Spinal cord (tissue), 10 donors: ENCODE data around the gene C2orf68. TPM values are rescaled to one million over a fixed set of nuclear protein-coding genes. Genes with fewer than 3 reads are reported as not detected.

ENCODE experiments used
- DNase-seq, 6 donors: peaks; one replicate each; pipeline versions ENCODE4 v3.0.0 to v3.0.0-alpha.2; 2013 to 2015; ENCODE audit warnings: low spot score in 6 of 6, low read depth in 4 of 6
- H3K27ac ChIP-seq: one replicate; pipeline ENCODE4 v1.5.1; 2013; ENCODE audit warnings: low read depth, low read length, control low read depth
- H3K27me3 ChIP-seq: one replicate; pipeline ENCODE4 v1.6.1; 2013; ENCODE audit warnings: low read length; ENCODE audit not compliant: control insufficient read depth, insufficient read depth
- H3K36me3 ChIP-seq: one replicate; pipeline ENCODE4 v1.6.1; 2013; ENCODE audit warnings: low read length; ENCODE audit not compliant: control insufficient read depth, insufficient read depth
- H3K4me1 ChIP-seq: one replicate; pipeline ENCODE4 v1.6.1; 2013; ENCODE audit warnings: low read length; ENCODE audit not compliant: control insufficient read depth, insufficient read depth
- H3K4me3 ChIP-seq: one replicate; pipeline ENCODE4 v1.5.1; 2013; ENCODE audit warnings: low read depth, low read length, control low read depth
- H3K9me3 ChIP-seq: one replicate; pipeline ENCODE4 v1.6.1; 2013; ENCODE audit warnings: low read length; ENCODE audit not compliant: control insufficient read depth, insufficient read depth
- WGBS: methylation state at CpG from one replicate; pipeline ENCODE4 v1.1.5; 2013; ENCODE audit warnings: missing lambda C conversion rate; ENCODE audit not compliant: insufficient coverage; 5-methylcytosine and 5-hydroxymethylcytosine counted together
- polyA plus RNA-seq, 2 donors: library from polyadenylated mRNA; unstranded; fragments of 120-200 nt; gene quantifications; one replicate each; pipeline ENCODE4 v1.2.1, GENCODE V29; 2013; ENCODE audit not compliant: insufficient read length in 2 of 2
- small RNA-seq: library from RNA; depleted of rRNA; stranded (forward); fragments of <200 nt; gene quantifications from one replicate; pipeline ENCODE3, GENCODE V24; 2014; ENCODE audit warnings: low replicate concordance
- total RNA-seq, 2 donors: library from RNA; depleted of rRNA in 1 of 2; stranded (reverse); fragments of 120-200 nt in 1 of 2; fragments of >200 nt in 1 of 2; gene quantifications; one replicate each; pipeline versions ENCODE4 v1.2.3 to v1.2.4, GENCODE V29; 2013 to 2014
- donor health status: healthy.

The C2orf68 gene
- total and polyA plus RNA-seq, 4 donors: 31.6 to 53.0 (median 41.0) TPM

DNA sequence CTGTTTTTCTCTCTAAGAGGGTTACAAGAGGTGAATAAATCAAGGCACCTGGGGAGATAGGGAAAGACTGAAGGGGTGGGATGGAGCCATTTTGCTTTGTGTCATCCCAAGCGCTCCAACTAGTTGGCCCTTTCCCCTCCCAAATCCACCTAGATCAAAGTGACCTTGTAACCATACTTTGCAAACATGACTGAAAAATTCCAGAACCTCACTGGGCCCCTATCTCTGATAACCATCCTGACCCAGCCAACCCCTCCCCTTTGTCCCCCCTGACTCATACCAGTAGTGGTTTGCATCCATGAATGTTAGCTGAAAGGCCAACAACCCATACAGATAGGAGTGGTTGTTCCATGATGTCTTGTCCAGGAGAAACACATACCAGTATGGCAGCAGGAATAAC lies 53.7 kb downstream of the C2orf68 start:
- H3K27me3 ChIP-seq: no peaks in the 10 kb centered on the region
- no peak for DNase-seq
- H3K9me3 ChIP-seq: no peaks in the 10 kb centered on the region
- peaks cover 17% of the 10 kb centered on the region for H3K4me1 ChIP-seq
- WGBS: no CpG with 5 or more reads among the region's 1 CpG
- H3K27ac ChIP-seq: no peak overlapping the region
- H3K36me3 ChIP-seq: peaks cover 36% of the 10 kb centered on the region
- no peak overlapping the region for H3K4me3 ChIP-seq

DNA sequence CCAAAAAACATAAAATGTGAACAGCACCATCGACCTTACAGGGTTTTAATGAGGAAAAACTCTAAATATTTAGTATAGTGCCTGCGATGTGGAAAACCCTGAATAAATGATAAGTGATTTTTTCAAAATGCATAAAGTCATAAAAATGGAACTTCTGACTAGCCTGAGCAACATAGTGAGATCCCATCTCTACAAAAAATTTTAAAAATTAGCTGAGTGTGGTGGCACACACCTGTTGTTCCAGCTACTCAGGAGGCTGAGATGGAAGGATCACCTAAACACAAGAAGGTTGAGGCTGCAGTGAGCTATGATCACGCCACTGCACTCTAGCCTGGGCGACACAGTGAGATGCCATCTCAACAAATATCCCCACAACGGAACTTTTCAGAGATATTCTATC lies 54.7 kb downstream of the C2orf68 start:
- Histone ChIP-seq H3K4me3 (no peak overlapping the region), H3K27me3 (no peaks in the 10 kb centered on the region), H3K36me3 (peaks cover 40% of the 10 kb centered on the region), H3K4me1 (peaks cover 15% of the 10 kb centered on the region), H3K27ac (no peak overlapping the region), H3K9me3 (no peaks in the 10 kb centered on the region)
- DNase-seq: no peak
- 100% methylated on average over 2 of the region's 5 CpGs for WGBS

Small RNAs within 50 kb of the gene (small RNA-seq; reads per million reads assigned to genes)
- gene RN7SL126P: not detected

Other genes with a start within 250 kb of the C2orf68 start
- gene CAPG, start 201.7 kb downstream of the C2orf68 start, total RNA-seq: 10 to 100 TPM; 25.7 to 41.3 TPM
- gene CAPG, start 201.7 kb downstream of the C2orf68 start, polyA plus RNA-seq: 10 to 100 TPM; 20.2 to 27.7 TPM
- gene SH2D6, start 193.4 kb downstream of the C2orf68 start, total RNA-seq: 1 to 10 TPM in 1 of 2 donors, not detected in 1; 1.2 TPM
- gene SH2D6, start 193.4 kb downstream of the C2orf68 start, polyA plus RNA-seq: 1 to 10 TPM; 1.0 to 2.1 TPM
- 100 to 1,000 TPM; 112 to 119 TPM for gene MAT2A, start 72.9 kb downstream of the C2orf68 start, total RNA-seq
- 100 to 1,000 TPM; 327 to 337 TPM for gene MAT2A, start 72.9 kb downstream of the C2orf68 start, polyA plus RNA-seq
- gene GGCX, start 50.6 kb downstream of the C2orf68 start, total RNA-seq: 10 to 100 TPM; 30.8 to 53.3 TPM
- gene GGCX, start 50.6 kb downstream of the C2orf68 start, polyA plus RNA-seq: 10 to 100 TPM; 31.0 to 44.7 TPM
- gene VAMP8, start 34.5 kb downstream of the C2orf68 start, total RNA-seq: 10 to 100 TPM; 10.3 to 32.3 TPM
- gene VAMP8, start 34.5 kb downstream of the C2orf68 start, polyA plus RNA-seq: 10 to 100 TPM; 11.5 to 13.9 TPM
- gene VAMP5, start 27.6 kb downstream of the C2orf68 start, total RNA-seq: 10 to 100 TPM; 13.7 to 45.4 TPM
- gene VAMP5, start 27.6 kb downstream of the C2orf68 start, polyA plus RNA-seq: 10 to 100 TPM; 27.1 to 43.5 TPM
- gene RNF181, start 16.3 kb downstream of the C2orf68 start, total RNA-seq: 100 to 1,000 TPM in 1 of 2 donors, 10 to 100 TPM in 1; 69.3 to 213 TPM
- 100 to 1,000 TPM; 105 to 111 TPM for gene RNF181, start 16.3 kb downstream of the C2orf68 start, polyA plus RNA-seq
- 10 to 100 TPM in 1 of 2 donors, 1 to 10 TPM in 1; 5.4 to 22.2 TPM for gene TMEM150A, start 9.4 kb downstream of the C2orf68 start, total RNA-seq
- gene TMEM150A, start 9.4 kb downstream of the C2orf68 start, polyA plus RNA-seq: 10 to 100 TPM; 12.6 to 18.5 TPM
- 10 to 100 TPM; 33.7 to 48.5 TPM for gene USP39, start 4.1 kb upstream of the C2orf68 start, total RNA-seq
- 10 to 100 TPM; 54.1 to 59.6 TPM for gene USP39, start 4.1 kb upstream of the C2orf68 start, polyA plus RNA-seq
- gene SFTPB, start 56.1 kb upstream of the C2orf68 start, total RNA-seq: not detected
- gene SFTPB, start 56.1 kb upstream of the C2orf68 start, polyA plus RNA-seq: under 1 TPM in 1 of 2 donors, not detected in 1; 0.12 TPM
- gene GNLY, start 82.3 kb upstream of the C2orf68 start, total RNA-seq: under 1 TPM; 0.40 to 0.55 TPM
- under 1 TPM in 1 of 2 donors, not detected in 1; 0.80 TPM for gene GNLY, start 82.3 kb upstream of the C2orf68 start, polyA plus RNA-seq
- 10 to 100 TPM in 1 of 2 donors, 1 to 10 TPM in 1; 5.8 to 25.8 TPM for gene ATOH8, start 141.9 kb upstream of the C2orf68 start, total RNA-seq
- 10 to 100 TPM; 13.5 to 16.8 TPM for gene ATOH8, start 141.9 kb upstream of the C2orf68 start, polyA plus RNA-seq